Skeletal muscle tissue (tissue), 4 donors: ENCODE data around the gene BCKDK. TPM values are rescaled to one million over a fixed set of nuclear protein-coding genes. Genes with fewer than 3 reads are reported as not detected.
A peak's percentile ranks its signal among the peaks of the same experiment; 100 is the strongest.

Experiments
- H3K27ac ChIP-seq: one replicate; pipeline ENCODE4 v1.7.0; 2013; ENCODE audit warnings: mild to moderate bottlenecking, low read depth, low read length, inconsistent platforms
- H3K27me3 ChIP-seq, 3 donors: one replicate each; pipeline ENCODE4 v1.7.0; 2013; ENCODE audit warnings: low read length in 3 of 3; ENCODE audit not compliant: control insufficient read depth in 3 of 3, insufficient read depth in 3 of 3
- H3K36me3 ChIP-seq, 3 donors: one replicate each; pipeline ENCODE4 v1.7.0; 2013; ENCODE audit warnings: low read length in 3 of 3; ENCODE audit not compliant: control insufficient read depth in 3 of 3, insufficient read depth in 3 of 3
- H3K4me1 ChIP-seq, 3 donors: one replicate each; pipeline ENCODE4 v1.7.0; 2013; ENCODE audit warnings: low read length in 3 of 3, mild to moderate bottlenecking in 3 of 3; ENCODE audit not compliant: control insufficient read depth in 3 of 3, insufficient read depth in 3 of 3
- H3K4me3 ChIP-seq, 3 donors: one replicate each; pipeline ENCODE4 v1.7.0; 2013; ENCODE audit warnings: low read length in 3 of 3
- H3K9ac ChIP-seq, 3 donors: one replicate each; pipeline ENCODE4 v1.7.0; 2013; ENCODE audit warnings: low read length in 3 of 3, mild to moderate bottlenecking in 3 of 3, moderate library complexity in 2 of 3, low read depth in 1 of 3
- H3K9me3 ChIP-seq, 3 donors: one replicate each; pipeline ENCODE4 v1.7.0; 2013; ENCODE audit warnings: low read length in 3 of 3; ENCODE audit not compliant: control insufficient read depth in 3 of 3
- total RNA-seq: library from RNA; depleted of rRNA; stranded (reverse); fragments of >200 nt; gene quantifications from one replicate; pipeline ENCODE4 v1.2.3, GENCODE V29; 2014
- donor health status: Osteomylitis.

Gene BCKDK
- total RNA-seq, 1 donor from 2014 or later = 8.9 TPM

- Histone ChIP-seq H3K4me3 (no peak overlapping the region), H3K4me1 (peaks cover 5 to 6% (median 5%) of the 10 kb centered on the region in 3 donors), H3K27ac (no peak overlapping the region), H3K27me3 (no peaks in the 10 kb centered on the region), H3K9ac (no peak overlapping the region), H3K9me3 (no peaks in the 10 kb centered on the region), H3K36me3 (peaks cover 27 to 44% (median 31%) of the 10 kb centered on the region in 3 donors)
These were observed 22.1 kb upstream of the BCKDK start for GRCh38 chr16:31085873-31086628.

- H3K4me1 ChIP-seq = peaks cover 5 to 6% (median 5%) of the 10 kb centered on the region in 3 donors
- H3K27me3 ChIP-seq = no peaks in the 10 kb centered on the region
- no peak overlapping the region for H3K9ac ChIP-seq
- no peak overlapping the region for H3K4me3 ChIP-seq
- no peak overlapping the region for H3K27ac ChIP-seq
- H3K36me3 ChIP-seq = peaks cover 27 to 44% (median 30%) of the 10 kb centered on the region in 3 donors
- no peaks in the 10 kb centered on the region for H3K9me3 ChIP-seq
These were observed 21.6 kb upstream of the BCKDK start for GRCh38 chr16:31086629-31086906.

DNA sequence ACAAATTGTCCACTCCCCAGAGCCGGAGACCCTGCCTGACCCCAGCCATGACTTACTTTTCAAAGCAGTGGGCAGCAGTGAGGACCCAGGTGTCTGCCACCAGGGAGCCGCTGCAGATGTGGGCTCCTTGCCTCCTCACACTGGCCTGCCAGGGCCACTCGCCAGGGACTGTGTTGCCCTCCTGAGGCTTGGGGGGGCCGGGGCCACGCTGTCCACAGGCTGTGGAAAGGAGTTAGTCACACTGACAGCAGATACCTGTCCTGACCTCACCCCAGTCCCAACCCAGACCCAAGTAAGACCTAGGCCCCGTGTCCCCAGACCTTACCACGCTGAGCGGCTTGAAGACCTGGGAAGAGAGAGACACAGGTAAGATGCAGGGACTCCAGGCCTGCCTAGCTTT lies 20.7 kb upstream of the BCKDK start:
- H3K4me3 ChIP-seq = no peak overlapping the region
- peaks cover 24 to 40% (median 25%) of the 10 kb centered on the region in 3 donors for H3K36me3 ChIP-seq
- peaks cover 0 to 5% (median 0%) of the 10 kb centered on the region in 3 donors for H3K4me1 ChIP-seq
- no peak overlapping the region for H3K9ac ChIP-seq
- no peak overlapping the region for H3K27ac ChIP-seq
- H3K27me3 ChIP-seq = no peaks in the 10 kb centered on the region
- H3K9me3 ChIP-seq = no peaks in the 10 kb centered on the region

GRCh38 chr16:31087971-31088370 lies 20.2 kb upstream of the BCKDK start:
- Histone ChIP-seq H3K27me3 (no peaks in the 10 kb centered on the region), H3K4me1 (peaks cover 0 to 5% (median 3%) of the 10 kb centered on the region in 3 donors), H3K4me3 (no peak overlapping the region), H3K9me3 (no peaks in the 10 kb centered on the region), H3K27ac (no peak overlapping the region), H3K36me3 (peaks cover 24 to 40% (median 25%) of the 10 kb centered on the region in 3 donors), H3K9ac (no peak overlapping the region)

GRCh38 chr16:31088459-31089183 lies 19.6 kb upstream of the BCKDK start, which contains the start of gene PRSS53:
TSS of gene PRSS53 (minus strand) at chr16:31088943. CDS start at chr16:31088809, 134 bp downstream.
- Histone ChIP-seq H3K27me3 (no peaks in the 10 kb centered on the region), H3K4me3 (no peak within 1 kb of the TSS), H3K9ac (peak within 1 kb of the TSS in 1 of 3 donors; percentile 8), H3K4me1 (peaks cover 3 to 9% (median 7%) of the 10 kb centered on the region in 3 donors), H3K9me3 (no peaks in the 10 kb centered on the region), H3K27ac (no peak within 1 kb of the TSS), H3K36me3 (peaks cover 24 to 35% (median 25%) of the 10 kb centered on the region in 3 donors)

DNA sequence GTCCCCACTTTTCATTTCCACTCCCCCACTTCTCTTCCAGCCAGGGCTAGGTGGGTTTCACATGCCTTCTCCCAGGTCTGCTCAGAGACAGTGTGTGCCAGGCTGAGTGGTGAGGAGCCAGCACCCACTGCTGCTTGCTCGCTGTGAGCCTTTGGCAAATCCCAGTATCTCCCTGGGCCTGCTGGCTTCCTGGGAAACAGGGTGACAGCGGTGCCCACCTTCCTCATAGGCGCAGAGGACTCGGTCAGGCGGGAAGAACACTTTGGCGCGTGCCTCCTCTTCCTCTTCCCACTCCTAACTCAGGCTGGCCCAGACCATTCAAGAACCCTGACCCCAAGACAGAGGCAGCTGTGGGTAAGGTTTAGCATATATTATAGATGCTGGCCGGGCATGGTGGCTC lies 19.0 kb upstream of the BCKDK start:
- H3K4me3 ChIP-seq = no peak overlapping the region
- H3K27ac ChIP-seq = no peak overlapping the region
- peaks cover 8 to 13% (median 11%) of the 10 kb centered on the region in 3 donors for H3K4me1 ChIP-seq
- peak overlapping the region in 1 of 3 donors; percentile 8 for H3K9ac ChIP-seq
- H3K36me3 ChIP-seq = peaks cover 23 to 31% (median 24%) of the 10 kb centered on the region in 3 donors
- no peaks in the 10 kb centered on the region for H3K27me3 ChIP-seq
- no peaks in the 10 kb centered on the region for H3K9me3 ChIP-seq

- Histone ChIP-seq H3K36me3 (peaks cover 16 to 26% (median 18%) of the 10 kb centered on the region in 3 donors), H3K9me3 (no peaks in the 10 kb centered on the region), H3K4me3 (no peak overlapping the region), H3K27me3 (no peaks in the 10 kb centered on the region), H3K9ac (no peak overlapping the region), H3K27ac (no peak overlapping the region), H3K4me1 (peaks cover 10 to 19% (median 16%) of the 10 kb centered on the region in 3 donors)
These were observed 17.6 kb upstream of the BCKDK start for GRCh38 chr16:31090540-31090939.

DNA sequence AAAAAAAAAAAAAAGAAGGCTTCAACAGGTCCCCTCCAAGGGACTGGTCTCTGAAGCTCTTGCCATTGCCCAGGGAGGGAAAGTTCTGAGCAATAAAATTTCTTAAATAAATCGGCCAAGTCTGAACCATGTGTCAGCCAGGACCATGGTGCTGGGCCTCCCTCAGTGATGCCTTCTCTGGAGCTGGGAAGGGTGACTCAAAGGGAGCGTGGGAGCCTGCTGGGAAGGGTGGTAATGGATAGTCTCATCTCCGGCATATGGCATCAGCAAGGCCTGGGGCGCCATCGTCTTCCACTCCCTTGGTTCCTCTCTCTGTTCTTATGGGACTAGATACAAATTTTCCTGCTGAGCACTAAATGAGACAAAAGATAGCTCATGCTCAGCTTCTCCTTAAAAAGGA lies 15.9 kb upstream of the BCKDK start:
- Histone ChIP-seq H3K36me3 (peaks cover 16 to 19% (median 18%) of the 10 kb centered on the region in 3 donors), H3K27ac (no peak overlapping the region), H3K9ac (no peak overlapping the region), H3K4me3 (no peak overlapping the region), H3K4me1 (peaks cover 10 to 20% (median 16%) of the 10 kb centered on the region in 3 donors), H3K27me3 (no peaks in the 10 kb centered on the region), H3K9me3 (no peaks in the 10 kb centered on the region)

DNA sequence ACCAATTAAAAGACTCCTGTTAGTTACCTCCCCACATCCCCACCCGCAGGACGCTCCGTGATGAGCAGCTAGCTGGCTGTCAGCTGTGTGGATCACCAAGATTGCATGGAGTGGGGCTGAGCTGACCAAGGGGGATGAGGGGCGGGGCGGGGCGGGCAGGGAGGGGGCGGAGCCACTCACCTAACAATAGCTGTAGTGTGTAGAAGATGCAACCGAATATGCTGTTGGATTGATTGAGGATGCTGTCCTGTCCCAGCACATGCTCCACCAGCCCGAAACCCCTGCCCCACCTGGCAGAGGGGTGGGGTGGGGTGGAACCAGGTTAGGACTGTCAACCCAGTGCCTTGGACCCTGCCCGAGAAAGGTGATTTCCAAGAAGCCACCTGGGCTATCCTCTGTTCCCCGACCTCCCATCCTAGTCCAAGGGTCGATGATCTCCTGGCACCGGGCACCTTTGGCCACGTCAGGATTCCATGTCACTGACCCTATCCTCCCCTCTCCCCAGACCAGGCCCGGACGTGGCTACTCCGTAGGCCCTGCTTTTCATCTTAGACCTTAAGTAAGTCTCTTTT lies 15.0 kb upstream of the BCKDK start:
- peaks cover 10 to 20% (median 16%) of the 10 kb centered on the region in 3 donors for H3K4me1 ChIP-seq
- H3K9ac ChIP-seq = peak overlapping the region; percentile 36 to 93 (median 82)
- no peaks in the 10 kb centered on the region for H3K27me3 ChIP-seq
- H3K27ac ChIP-seq = no peak overlapping the region
- peak overlapping the region; percentile 35 to 95 (median 48) for H3K4me3 ChIP-seq
- no peaks in the 10 kb centered on the region for H3K9me3 ChIP-seq
- H3K36me3 ChIP-seq = peaks cover 16 to 18% (median 18%) of the 10 kb centered on the region in 3 donors

DNA sequence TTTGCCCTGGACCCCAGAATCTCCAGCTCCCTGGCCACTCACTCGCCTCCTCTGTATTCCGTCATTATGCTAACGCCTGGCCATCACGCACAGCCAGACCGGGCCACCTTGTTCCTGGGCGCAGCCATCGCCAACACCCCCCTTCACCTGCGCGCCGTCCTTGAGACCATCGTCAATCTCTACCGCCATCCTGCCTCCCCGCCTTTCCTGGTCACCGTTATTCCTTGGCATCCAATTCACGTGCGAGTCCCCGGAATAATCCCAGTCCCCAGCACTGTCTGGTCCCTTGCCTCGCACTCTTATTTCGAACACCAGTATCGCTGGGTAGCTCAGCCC lies 14.1 kb upstream of the BCKDK start:
- peaks cover 10 to 20% (median 16%) of the 10 kb centered on the region in 3 donors for H3K4me1 ChIP-seq
- H3K9me3 ChIP-seq = no peaks in the 10 kb centered on the region
- peak overlapping the region; percentile 86 for H3K27ac ChIP-seq
- peak overlapping the region; percentile 82 to 94 (median 93) for H3K9ac ChIP-seq
- no peaks in the 10 kb centered on the region for H3K27me3 ChIP-seq
- H3K4me3 ChIP-seq = peak overlapping the region; percentile 94 to 95 (median 95)
- peaks cover 12 to 14% (median 13%) of the 10 kb centered on the region in 3 donors for H3K36me3 ChIP-seq
